ENCODE results near the gene ZBTB24. TPM values are rescaled to one million over a fixed set of nuclear protein-coding genes. Genes with fewer than 3 reads are reported as not detected.

The ZBTB24 gene
- total RNA-seq, 4 donors from 2014 or later: 4.7 to 9.8 (median 6.9) TPM

DNA sequence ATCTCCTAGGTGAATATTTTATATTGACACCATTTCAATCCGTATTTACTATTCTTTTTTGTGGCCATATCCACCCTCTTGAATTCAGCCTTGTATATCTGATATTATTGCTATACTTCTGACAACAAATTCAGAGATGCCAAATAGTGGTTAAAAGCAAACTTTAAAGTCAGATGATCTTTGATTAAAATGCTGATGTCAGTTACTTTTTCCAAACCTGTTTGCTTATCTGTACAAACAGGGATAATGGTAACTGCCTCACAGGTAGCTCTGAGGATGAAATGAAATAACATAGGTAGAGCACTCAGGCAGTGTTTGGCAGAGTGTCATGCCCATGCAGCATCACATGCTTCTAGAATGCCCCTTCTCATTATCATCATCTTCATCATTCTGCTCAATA, 61.8 kb downstream of the ZBTB24 start:
- DNase-seq (ENCODE audit: low spot score): no peak
- ATAC-seq (ENCODE audit: low FRiP score): no peak
- TF ChIP-seq, protein P1, sequence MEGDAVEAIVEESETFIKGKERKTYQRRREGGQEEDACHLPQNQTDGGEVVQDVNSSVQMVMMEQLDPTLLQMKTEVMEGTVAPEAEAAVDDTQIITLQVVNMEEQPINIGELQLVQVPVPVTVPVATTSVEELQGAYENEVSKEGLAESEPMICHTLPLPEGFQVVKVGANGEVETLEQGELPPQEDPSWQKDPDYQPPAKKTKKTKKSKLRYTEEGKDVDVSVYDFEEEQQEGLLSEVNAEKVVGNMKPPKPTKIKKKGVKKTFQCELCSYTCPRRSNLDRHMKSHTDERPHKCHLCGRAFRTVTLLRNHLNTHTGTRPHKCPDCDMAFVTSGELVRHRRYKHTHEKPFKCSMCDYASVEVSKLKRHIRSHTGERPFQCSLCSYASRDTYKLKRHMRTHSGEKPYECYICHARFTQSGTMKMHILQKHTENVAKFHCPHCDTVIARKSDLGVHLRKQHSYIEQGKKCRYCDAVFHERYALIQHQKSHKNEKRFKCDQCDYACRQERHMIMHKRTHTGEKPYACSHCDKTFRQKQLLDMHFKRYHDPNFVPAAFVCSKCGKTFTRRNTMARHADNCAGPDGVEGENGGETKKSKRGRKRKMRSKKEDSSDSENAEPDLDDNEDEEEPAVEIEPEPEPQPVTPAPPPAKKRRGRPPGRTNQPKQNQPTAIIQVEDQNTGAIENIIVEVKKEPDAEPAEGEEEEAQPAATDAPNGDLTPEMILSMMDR (IDR thresholded peaks at IDR 0.05): no peak

DNA sequence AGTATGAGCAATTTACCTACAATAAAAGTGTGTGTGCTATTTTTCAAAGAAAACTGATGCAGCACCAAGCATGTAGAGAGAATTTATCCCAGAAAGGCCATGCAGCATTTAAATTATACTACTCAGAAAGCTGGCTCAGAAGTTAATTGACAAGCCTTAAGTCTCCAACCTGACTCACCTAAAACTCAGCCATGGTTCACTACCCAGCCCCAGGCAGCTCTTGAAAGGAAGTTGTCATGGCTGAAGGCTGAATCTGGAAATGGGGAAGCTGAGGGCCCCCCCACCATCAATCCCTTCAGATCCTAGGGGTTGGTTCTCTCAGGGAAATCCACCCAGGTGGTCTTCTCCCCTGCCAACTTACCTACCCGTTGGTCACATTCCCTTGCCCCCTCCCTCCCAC, 62.3 kb downstream of the ZBTB24 start:
- TF ChIP-seq, protein P1 (IDR thresholded peaks at IDR 0.05): no peak
- no peak for DNase-seq (ENCODE audit: low spot score)
- no peak for ATAC-seq (ENCODE audit: low FRiP score)

DNA sequence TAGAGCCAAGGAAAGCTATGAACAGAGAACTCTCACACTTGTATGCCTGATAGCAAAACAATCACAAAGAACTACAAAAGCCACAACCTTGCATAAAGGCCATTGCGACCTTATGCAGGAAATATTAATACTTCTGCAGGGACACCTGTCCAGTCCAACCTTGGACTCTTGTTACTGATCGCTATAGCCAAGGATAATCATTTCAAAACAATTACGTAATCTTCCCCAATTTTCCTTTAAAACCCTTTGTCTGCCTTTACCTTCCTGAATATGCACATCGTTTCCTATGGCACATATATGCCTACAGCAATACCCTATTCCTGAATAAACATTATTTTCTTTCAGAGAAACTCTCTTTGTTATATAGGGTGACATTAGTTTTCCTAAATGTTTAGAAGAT, 65.4 kb downstream of the ZBTB24 start:
- TF ChIP-seq, protein P1 (IDR thresholded peaks at IDR 0.05): no peak
- no peak for DNase-seq (ENCODE audit: low spot score)
- no peak for ATAC-seq (ENCODE audit: low FRiP score)

Other genes starting within 250 kb of the ZBTB24 start
- gene CD164, start 100.8 kb downstream of the ZBTB24 start, total RNA-seq: 100 to 1,000 TPM; 146 to 273 (median 236) TPM
- gene PPIL6, start 42.6 kb downstream of the ZBTB24 start, total RNA-seq: 1 to 10 TPM; 2.3 to 7.4 (median 4.1) TPM
- gene SMPD2, start 42.5 kb downstream of the ZBTB24 start, total RNA-seq: 10 to 100 TPM; 10.2 to 16.2 (median 10.7) TPM
- gene MICAL1, start 27.4 kb downstream of the ZBTB24 start, total RNA-seq: 10 to 100 TPM; 14.0 to 48.7 (median 30.2) TPM
- 10 to 100 TPM in 2 of 4 donors, 1 to 10 TPM in 2; 5.4 to 14.8 (median 8.2) TPM for gene AK9, start 208.0 kb upstream of the ZBTB24 start, total RNA-seq
- gene FIG4, start 208.1 kb upstream of the ZBTB24 start, total RNA-seq: 10 to 100 TPM in 2 of 4 donors, 1 to 10 TPM in 2; 9.4 to 18.1 (median 13.2) TPM